ENCODE data around the gene KLHL42.

The KLHL42 gene

GRCh38 chr12:27777141-27777540 lies 2.9 kb upstream of the KLHL42 start:
- CTCF ChIA-PET, result no interaction called here
- DNase-seq (ENCODE audit: extremely low spot score), result no peak
- POLR2A ChIA-PET, result no interaction called here
- TF ChIP-seq FOXK2 (IDR thresholded peaks at IDR 0.05), result no peak
- TF ChIP-seq PKNOX1 (IDR thresholded peaks at IDR 0.05), result no peak
- no peak for TF ChIP-seq ARNT (IDR thresholded peaks at IDR 0.05)
- TF ChIP-seq FOXM1 (IDR thresholded peaks at IDR 0.05; ENCODE audit: borderline replicate concordance), result no peak
- no peak for TF ChIP-seq HDGF (IDR thresholded peaks at IDR 0.05; ENCODE audit: borderline replicate concordance)
- no peak for TF ChIP-seq NFRKB (IDR thresholded peaks at IDR 0.05)
- no peak for TF ChIP-seq ELF4 (IDR thresholded peaks at IDR 0.05)
- TF ChIP-seq CTBP1 (IDR thresholded peaks at IDR 0.05; ENCODE audit: borderline replicate concordance), result no peak
- TF ChIP-seq SUZ12 (IDR thresholded peaks at IDR 0.05), result no peak
- TF ChIP-seq LEF1 (IDR thresholded peaks at IDR 0.05; ENCODE audit: borderline replicate concordance), result no peak
- no peak for TF ChIP-seq ZNF384 (IDR thresholded peaks at IDR 0.05)
- TF ChIP-seq BHLHE40 (IDR thresholded peaks at IDR 0.05; ENCODE audit: borderline replicate concordance), result no peak
- TF ChIP-seq FOXA1 (IDR thresholded peaks at IDR 0.05), result no peak
- no peak for TF ChIP-seq TARDBP (IDR thresholded peaks at IDR 0.05)
- TF ChIP-seq L3MBTL2 (conservative IDR thresholded peaks at IDR 0.05), result no peak
- no peak for TF ChIP-seq SP1 (IDR thresholded peaks at IDR 0.05)

GRCh38 chr12:27778206-27778605 lies 1.8 kb upstream of the KLHL42 start:
- DNase-seq (ENCODE audit: extremely low spot score), result no peak
- TF ChIP-seq L3MBTL2 (conservative IDR thresholded peaks at IDR 0.05) (no peak), FOXM1 (IDR thresholded peaks at IDR 0.05; ENCODE audit: borderline replicate concordance) (no peak), FOXA1 (IDR thresholded peaks at IDR 0.05) (no peak), SUZ12 (IDR thresholded peaks at IDR 0.05) (no peak), NFRKB (IDR thresholded peaks at IDR 0.05) (no peak), TARDBP (IDR thresholded peaks at IDR 0.05) (no peak), ZNF384 (IDR thresholded peaks at IDR 0.05) (no peak), ARNT (IDR thresholded peaks at IDR 0.05) (no peak)
- CTCF ChIA-PET, result no interaction called here
- POLR2A ChIA-PET, result no interaction called here

- TF ChIP-seq FOXA1 (IDR thresholded peaks at IDR 0.05) (no peak), NFRKB (IDR thresholded peaks at IDR 0.05) (no peak), L3MBTL2 (conservative IDR thresholded peaks at IDR 0.05) (peak; percentile 78)
- POLR2A ChIA-PET, result interaction anchor here (0.7 to 2.3 kb wide), 11 partner anchors 8 to 256 kb away, joined by 3 to 11 read pairs (median 5); partner anchors contain the start of genes MRPS35 and PPFIBP1
- peak; percentile 27 for DNase-seq (ENCODE audit: extremely low spot score)
- CTCF ChIA-PET, result no interaction called here
These were observed 565 bp upstream of the KLHL42 start for GRCh38 chr12:27779416-27779919.

- DNase-seq (ENCODE audit: extremely low spot score), result peak; percentile 25
- POLR2A ChIA-PET, result interaction anchor here (0.6 to 2.3 kb wide), 11 partner anchors 9 to 500 kb away, joined by 3 to 11 read pairs (median 4); partner anchors contain the start of gene MRPS35
- CTCF ChIA-PET, result no interaction called here
These were observed 777 bp downstream of the KLHL42 start for GRCh38 chr12:27780612-27781408.

GRCh38 chr12:27781680-27782079 lies 1.6 kb downstream of the KLHL42 start:
- ChIA-PET POLR2A (interaction anchor here (1.6 kb wide), 1 partner anchor 14 kb away, joined by 3 read pairs; no protein-coding TSS in a partner anchor), CTCF (no interaction called here)
- TF ChIP-seq CTBP1 (IDR thresholded peaks at IDR 0.05; ENCODE audit: borderline replicate concordance) (no peak), L3MBTL2 (conservative IDR thresholded peaks at IDR 0.05) (0 out of 2 replicates have a peak, but pooled peaks have one; percentile 12), ZNF384 (IDR thresholded peaks at IDR 0.05) (no peak)
- no peak for DNase-seq (ENCODE audit: extremely low spot score)

More at GRCh38 chr12:27780612-27781408, 777 bp downstream of the KLHL42 start:
- TF ChIP-seq L3MBTL2 (conservative IDR thresholded peaks at IDR 0.05) (peak; percentile 64), PKNOX1 (IDR thresholded peaks at IDR 0.05) (no peak)

GRCh38 chr12:27782481-27782880 lies 2.4 kb downstream of the KLHL42 start:
- DNase-seq (ENCODE audit: extremely low spot score), result no peak
- TF ChIP-seq ZNF384 (IDR thresholded peaks at IDR 0.05), result no peak
- no peak for TF ChIP-seq CTBP1 (IDR thresholded peaks at IDR 0.05; ENCODE audit: borderline replicate concordance)
- no peak for TF ChIP-seq SP1 (IDR thresholded peaks at IDR 0.05)
- TF ChIP-seq PKNOX1 (IDR thresholded peaks at IDR 0.05), result no peak
- no peak for TF ChIP-seq L3MBTL2 (conservative IDR thresholded peaks at IDR 0.05)
- TF ChIP-seq ARNT (IDR thresholded peaks at IDR 0.05), result no peak
- no peak for TF ChIP-seq LEF1 (IDR thresholded peaks at IDR 0.05; ENCODE audit: borderline replicate concordance)
- TF ChIP-seq HDGF (IDR thresholded peaks at IDR 0.05; ENCODE audit: borderline replicate concordance), result no peak
- TF ChIP-seq BHLHE40 (IDR thresholded peaks at IDR 0.05; ENCODE audit: borderline replicate concordance), result no peak
- TF ChIP-seq FOXA1 (IDR thresholded peaks at IDR 0.05), result no peak
- TF ChIP-seq ELF4 (IDR thresholded peaks at IDR 0.05), result no peak
- no peak for TF ChIP-seq FOXM1 (IDR thresholded peaks at IDR 0.05; ENCODE audit: borderline replicate concordance)
- no peak for TF ChIP-seq TARDBP (IDR thresholded peaks at IDR 0.05)
- no peak for TF ChIP-seq NFRKB (IDR thresholded peaks at IDR 0.05)
- POLR2A ChIA-PET, result no interaction called here
- CTCF ChIA-PET, result no interaction called here

All from HEK293T (cell line).